Vagina (tissue), 2 donors: ENCODE data around the gene AMBP.

Experiments
- CTCF ChIP-seq, 3 experiments: fragments of 450-650 bp in 2 of 3; fragments of 200-600 bp in 1 of 3; sonication (generic) in 1 of 3; IDR thresholded peaks; one replicate each; pipeline ENCODE4 v1.5.1; 2017 to 2019; ENCODE audit warnings: antibody characterized with exemption in 3 of 3, mild to moderate bottlenecking in 2 of 3, moderate library complexity in 2 of 3
- POLR2AphosphoS5 ChIP-seq, 2 donors: sonication (generic); formaldehyde crosslinking; IDR thresholded peaks; one replicate each; pipeline ENCODE4 v1.9.0; 2017; ENCODE audit warnings: antibody characterized with exemption in 2 of 2, mild to moderate bottlenecking in 2 of 2, low read depth in 1 of 2; ENCODE audit not compliant: insufficient read depth in 1 of 2

DNA sequence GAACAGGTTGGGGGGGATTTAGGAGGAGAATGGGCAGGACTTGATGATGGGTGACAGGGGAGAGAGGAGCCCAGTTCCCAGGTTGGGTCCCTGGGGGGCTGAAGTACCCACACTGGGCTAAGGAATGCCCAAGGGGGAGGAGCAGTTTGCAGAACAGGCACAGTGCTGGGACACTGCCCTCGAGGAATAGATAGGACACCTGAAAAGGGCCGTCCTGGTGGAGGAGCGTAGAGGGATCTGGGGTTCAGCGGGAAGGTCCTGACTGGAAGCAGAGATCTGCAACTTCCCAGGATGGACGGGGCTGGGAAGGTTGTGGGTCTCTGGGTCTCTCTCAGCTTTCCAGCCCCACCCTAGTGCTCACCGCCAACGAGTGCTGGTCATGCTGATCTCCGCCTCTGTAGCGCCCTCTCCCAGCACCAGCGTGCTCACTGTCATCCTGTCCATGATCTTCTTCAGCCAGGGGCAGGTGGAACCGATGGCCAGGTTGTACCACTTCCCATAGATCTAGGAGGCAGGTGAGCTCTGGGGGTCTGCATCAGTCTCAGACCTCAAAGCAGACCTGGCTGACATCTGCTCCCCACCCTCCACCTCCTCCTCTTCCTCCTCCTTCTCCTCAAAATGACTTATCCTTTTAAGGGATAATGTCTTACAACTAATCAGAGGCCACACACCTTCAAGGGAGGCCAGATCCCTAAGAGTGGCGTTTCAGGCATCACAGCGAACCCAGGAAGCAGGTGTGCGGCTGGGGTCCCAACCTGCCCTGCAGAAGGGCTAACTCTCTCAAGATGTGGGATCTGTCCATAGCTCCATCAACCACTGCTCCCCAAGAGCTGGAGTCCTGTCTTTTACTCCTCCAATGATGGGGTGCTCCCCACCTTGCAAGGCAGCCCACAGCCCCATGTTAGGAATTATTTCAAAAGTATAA lies 1.6 kb downstream of the AMBP start:
- TF ChIP-seq CTCF (IDR thresholded peaks at IDR 0.05) (no peak), POLR2AphosphoS5 (IDR thresholded peaks at IDR 0.05; ENCODE audit: insufficient read depth in 1 of 2, low read depth in 1 of 2) (no peak)
